ENCODE data around the gene SUCNR1. TPM values are rescaled to one million over a fixed set of nuclear protein-coding genes. Genes with fewer than 3 reads are reported as not detected.

Gene SUCNR1
- total RNA-seq, 1 donor from 2014 or later = 0.07 TPM

DNA sequence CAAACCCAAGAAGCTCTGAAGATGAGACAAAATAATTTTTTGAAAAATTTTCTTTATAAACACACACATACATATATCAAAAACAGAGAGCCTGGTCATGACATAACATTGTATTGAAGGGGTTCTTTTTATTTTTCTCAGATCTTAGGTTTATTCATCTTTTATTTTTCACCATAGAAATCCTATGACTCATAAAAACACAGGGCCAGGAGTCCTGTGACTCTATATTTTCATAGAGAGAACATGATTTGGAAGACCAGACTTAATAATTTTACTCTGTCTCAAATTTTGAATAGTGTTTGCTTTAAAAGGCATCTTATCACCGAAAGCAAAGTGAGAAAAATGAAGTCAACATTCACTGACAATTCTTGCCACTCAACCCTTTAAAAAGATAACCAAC is 57.7 kb downstream of the SUCNR1 start:
- TF ChIP-seq, protein P1, sequence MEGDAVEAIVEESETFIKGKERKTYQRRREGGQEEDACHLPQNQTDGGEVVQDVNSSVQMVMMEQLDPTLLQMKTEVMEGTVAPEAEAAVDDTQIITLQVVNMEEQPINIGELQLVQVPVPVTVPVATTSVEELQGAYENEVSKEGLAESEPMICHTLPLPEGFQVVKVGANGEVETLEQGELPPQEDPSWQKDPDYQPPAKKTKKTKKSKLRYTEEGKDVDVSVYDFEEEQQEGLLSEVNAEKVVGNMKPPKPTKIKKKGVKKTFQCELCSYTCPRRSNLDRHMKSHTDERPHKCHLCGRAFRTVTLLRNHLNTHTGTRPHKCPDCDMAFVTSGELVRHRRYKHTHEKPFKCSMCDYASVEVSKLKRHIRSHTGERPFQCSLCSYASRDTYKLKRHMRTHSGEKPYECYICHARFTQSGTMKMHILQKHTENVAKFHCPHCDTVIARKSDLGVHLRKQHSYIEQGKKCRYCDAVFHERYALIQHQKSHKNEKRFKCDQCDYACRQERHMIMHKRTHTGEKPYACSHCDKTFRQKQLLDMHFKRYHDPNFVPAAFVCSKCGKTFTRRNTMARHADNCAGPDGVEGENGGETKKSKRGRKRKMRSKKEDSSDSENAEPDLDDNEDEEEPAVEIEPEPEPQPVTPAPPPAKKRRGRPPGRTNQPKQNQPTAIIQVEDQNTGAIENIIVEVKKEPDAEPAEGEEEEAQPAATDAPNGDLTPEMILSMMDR (IDR thresholded peaks at IDR 0.05; ENCODE audit: unreplicated experiment) = no peak
- Mint-ChIP-seq H3K27me3 (no peaks in the 10 kb centered on the region), H3K4me1 (ENCODE audit: low read depth) (no peaks in the 10 kb centered on the region), H3K36me3 (ENCODE audit: insufficient read depth) (no peaks in the 10 kb centered on the region), H3K27ac (no peak overlapping the region), H3K4me3 (ENCODE audit: low read depth) (no peak overlapping the region), H3K9me3 (ENCODE audit: low read depth) (no peaks in the 10 kb centered on the region)
- DNase-seq (ENCODE audit: low spot score, unreplicated experiment) = no peak

DNA sequence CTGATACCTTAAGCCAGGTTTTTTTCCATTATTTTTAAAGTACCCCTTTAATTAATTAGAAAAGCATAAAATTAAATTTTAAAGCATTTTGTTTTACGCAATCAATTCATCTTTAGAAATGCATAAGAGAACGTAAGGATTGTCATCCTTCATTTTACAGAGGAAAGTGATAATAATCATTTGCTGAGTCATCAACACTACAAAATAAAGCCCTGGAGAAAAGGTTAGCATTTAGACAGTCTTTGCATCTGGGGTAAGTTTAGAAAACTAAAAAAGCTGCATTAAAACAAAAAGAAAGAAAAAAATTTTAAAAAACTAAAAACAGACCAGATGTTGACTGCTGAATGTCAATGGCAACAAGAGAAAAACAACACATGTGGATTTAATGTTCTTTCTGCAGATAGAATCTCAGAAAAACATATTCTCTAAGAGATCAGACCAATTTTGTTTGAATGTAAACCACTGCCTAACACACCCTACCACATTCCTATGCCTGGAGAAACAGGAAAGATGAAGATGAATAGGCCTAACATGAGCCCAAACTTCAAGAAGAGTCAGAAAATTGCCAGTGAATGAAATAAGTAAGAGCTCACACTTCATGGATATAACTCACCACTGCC is 59.9 kb downstream of the SUCNR1 start:
- Mint-ChIP-seq H3K9me3 (ENCODE audit: low read depth) (no peaks in the 10 kb centered on the region), H3K36me3 (ENCODE audit: insufficient read depth) (no peaks in the 10 kb centered on the region), H3K27ac (no peak overlapping the region), H3K27me3 (no peaks in the 10 kb centered on the region), H3K4me3 (ENCODE audit: low read depth) (no peak overlapping the region), H3K4me1 (ENCODE audit: low read depth) (no peaks in the 10 kb centered on the region)
- no peak for DNase-seq (ENCODE audit: low spot score, unreplicated experiment)
- TF ChIP-seq, protein P1 (IDR thresholded peaks at IDR 0.05; ENCODE audit: unreplicated experiment) = no peak

Other genes with a start within 250 kb of the SUCNR1 start
- gene AADACL2, start 139.7 kb upstream of the SUCNR1 start, total RNA-seq = not detected in 2 replicates
- not detected in 2 replicates for gene AADAC, start 59.5 kb upstream of the SUCNR1 start, total RNA-seq